GM19035 (cell line): ENCODE results near the gene ITLN2.
"Not testable (repeated sequence)": the region's sequence is repeated elsewhere in the genome, so short reads cannot be mapped to it uniquely, and the experiment has no call there.

Experiments used
- ATAC-seq: cut with Tn5 transposase; IDR thresholded peaks from one replicate; pipeline ENCODE4 v1.9.1; 2021; ENCODE audit not compliant: unreplicated experiment

ITLN2 gene

DNA sequence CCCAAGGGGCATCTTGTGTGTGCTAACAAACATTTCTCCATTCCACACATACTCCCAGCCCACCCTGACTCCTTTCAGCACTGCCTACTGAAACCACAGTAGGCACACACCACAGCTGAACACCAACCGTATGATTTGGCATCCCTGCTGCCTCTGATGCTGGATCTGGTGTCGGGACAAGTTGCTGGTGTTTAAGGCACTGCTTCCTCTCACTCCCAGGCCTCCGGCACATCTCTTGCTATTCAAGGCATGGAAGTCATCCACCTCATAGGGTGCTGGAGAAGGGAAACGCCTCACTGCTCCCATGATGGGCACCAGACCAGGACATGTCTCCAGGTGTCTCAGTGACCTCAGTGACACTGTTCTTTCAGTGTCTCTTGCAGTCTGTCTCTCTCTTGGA lies 2.4 kb upstream of the ITLN2 start:
- ATAC-seq = no peak

DNA sequence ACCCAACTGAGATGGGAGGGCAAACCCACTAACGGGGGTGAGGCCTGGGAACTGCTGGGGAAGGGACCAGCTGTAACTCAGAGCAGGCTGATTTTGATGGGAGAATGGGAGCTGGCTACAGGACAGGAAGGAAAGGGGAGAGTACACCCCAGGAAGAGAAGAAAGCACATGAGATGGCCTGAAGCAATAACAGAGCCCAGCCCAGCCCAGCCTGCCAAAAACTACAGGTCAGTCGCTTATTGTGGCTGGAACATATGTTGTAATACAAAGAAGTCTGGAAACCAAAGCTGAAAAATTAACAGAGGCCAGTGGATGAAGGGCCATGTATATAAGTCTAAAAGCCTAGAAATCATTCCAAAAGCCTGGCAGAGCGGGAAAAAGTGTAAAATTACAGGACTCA lies 1.6 kb downstream of the ITLN2 start:
- no peak for ATAC-seq

DNA sequence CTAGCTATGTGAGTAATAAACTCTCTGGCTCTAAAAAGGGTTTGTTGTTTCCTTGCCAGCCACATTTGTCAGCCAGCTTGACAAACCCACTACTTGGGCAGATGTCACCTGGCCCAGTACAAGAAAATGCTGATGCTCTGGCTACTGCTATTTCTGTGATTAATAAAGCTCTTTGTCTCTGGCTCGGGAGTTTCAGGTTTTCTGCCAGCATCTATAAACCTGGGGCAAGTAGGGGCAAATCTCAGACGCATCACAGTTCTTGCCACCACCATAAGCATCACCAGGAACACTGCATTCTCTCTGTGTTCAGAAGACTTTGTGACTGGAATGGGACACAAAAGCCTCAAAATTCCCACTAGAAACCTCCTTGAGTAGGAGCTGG lies 2.5 kb downstream of the ITLN2 start:
- ATAC-seq = no peak

DNA sequence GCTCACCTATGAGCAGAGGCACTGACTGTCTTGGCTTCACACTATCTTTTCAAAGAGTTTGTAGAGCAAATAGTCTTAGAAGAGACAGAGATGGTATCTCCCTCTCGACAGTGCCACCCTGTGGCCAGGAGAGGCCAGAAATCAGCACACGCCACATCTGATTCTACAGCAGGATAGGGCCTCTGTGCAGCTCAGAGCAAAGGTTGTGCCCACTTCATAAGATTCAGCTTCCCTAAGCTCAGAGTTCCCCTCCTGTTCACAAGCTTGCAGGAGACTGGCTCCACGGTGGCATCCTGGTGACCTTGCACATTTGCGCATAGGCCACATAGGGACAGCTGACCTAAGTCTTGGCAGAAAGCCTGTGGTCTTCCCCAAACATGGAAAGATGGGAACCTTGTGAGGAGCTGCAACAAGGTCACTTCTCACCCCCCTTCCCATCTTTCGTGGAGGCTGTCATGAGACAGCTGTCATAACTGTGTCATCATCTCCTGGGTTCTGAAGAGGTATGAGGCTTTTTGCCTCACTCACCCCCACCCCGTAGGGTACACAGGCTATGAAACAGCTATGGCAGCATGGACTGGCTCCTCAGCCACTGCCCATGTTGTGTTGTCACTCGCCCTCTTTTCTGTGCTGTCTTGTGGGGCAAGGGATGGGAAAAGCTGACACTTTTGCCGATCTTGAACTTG lies 3.0 kb downstream of the ITLN2 start:
- ATAC-seq = no peak

DNA sequence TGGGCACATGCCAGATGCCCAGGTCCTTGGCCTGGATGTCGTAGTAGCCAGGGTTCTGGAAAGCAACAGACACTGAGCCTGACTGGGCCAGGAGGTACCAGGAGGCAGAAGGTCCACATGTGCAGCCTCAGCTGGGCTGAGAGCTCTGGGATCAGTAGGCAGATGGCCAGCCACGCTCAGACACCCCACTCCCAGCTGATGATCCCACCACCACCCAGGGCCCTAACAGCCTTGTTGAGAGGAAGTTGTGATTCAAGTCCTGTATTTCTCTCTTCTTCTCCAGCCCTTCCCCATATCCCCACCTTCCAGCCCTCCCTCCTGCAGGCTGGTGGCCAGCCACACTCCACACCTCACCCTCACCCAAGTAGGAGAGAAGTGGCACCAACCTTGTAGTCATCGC lies 4.0 kb downstream of the ITLN2 start:
- no peak for ATAC-seq

GRCh38 chr1:160949881-160950280 lies 4.7 kb downstream of the ITLN2 start:
- ATAC-seq = no peak

- ATAC-seq = not testable (repeated sequence)
Measured at GRCh38 chr1:160949216-160949880, 5.3 kb downstream of the ITLN2 start.

DNA sequence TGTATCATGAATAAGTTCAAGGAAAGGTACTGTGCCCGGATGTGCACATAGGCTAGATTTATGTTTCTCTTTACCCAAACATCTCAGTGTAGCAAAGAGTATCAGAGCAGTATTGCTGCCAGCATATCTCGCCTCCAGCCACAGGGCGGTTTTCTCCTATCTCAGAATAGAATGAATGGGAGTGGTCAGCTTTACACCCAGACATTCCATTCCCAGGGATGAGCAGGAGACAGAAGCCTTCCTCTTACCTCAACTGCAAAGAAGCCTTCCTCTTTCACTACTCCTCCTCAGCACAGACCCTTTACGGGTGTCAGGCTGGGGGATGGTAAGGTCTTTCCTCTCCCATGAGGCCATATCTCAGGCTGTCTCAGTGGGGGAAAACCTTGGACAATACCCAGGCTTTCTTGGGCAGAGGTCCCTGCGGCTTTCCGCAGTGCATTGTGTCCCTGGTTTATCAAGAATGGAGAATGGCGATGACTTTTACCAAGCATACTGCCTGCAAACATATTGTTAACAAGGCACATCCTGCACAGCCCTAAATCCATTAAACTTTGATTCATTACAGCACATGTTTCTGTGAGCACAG lies 7.3 kb downstream of the ITLN2 start:
- ATAC-seq = not testable (repeated sequence)

DNA sequence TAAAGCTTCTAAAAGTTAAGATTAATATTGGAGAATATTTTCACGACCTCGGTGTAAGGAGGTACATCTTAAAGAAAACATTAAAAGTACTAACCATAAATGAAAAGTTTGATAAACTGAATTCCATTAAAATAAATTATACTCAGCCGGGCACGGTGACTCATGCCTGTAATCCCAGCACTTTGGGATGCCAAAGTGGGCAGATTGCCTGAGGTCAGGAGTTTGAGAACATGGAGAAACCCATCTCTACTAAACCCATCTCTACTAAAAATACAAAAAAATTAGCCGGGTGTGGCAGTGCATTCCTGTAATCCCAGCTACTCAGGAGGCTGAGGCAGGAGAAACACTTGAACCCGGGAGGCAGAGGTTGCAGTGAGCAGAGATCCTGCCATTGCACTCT lies 8.7 kb downstream of the ITLN2 start:
- not testable (repeated sequence) for ATAC-seq

GRCh38 chr1:160945079-160945478 lies 9.5 kb downstream of the ITLN2 start:
- ATAC-seq = no peak

DNA sequence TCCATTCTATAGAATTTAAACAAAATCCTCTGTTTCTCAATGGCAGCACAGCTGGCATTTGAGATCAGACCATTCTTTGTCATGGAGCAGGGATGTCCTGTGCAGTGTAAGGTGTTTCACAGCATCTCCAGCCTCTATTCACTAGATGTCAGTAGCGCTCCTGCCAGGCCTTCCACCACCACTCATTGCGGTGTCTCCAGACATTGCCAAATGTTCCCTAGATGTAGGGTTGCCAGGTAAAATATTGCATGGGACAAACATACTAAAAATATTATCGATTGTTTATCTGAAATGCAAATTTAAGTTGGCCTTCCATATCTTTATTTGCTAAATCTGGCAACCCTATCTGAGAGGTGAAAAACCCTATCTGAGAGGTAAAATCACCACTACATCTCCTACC lies 11.7 kb downstream of the ITLN2 start:
- no peak for ATAC-seq

DNA sequence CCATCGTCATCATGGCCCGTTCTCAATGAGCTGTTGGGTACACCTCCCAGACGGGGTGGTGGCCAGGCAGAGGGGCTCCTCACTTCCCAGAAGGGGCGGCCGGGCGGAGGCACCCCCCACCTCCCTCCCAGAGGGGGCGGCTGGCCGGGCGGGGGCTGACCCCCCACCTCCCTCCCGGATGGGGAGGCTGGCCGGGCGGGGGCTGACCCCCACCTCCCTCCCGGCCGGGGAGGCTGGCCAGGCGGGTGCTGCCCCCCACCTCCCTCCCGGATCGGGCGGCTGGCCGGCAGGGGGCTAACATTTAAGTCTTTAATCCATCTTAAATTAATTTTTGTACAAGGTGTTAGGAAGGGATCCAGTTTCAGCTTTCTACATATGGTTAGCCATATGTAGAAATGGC lies 17.9 kb downstream of the ITLN2 start:
- not testable (repeated sequence) for ATAC-seq

DNA sequence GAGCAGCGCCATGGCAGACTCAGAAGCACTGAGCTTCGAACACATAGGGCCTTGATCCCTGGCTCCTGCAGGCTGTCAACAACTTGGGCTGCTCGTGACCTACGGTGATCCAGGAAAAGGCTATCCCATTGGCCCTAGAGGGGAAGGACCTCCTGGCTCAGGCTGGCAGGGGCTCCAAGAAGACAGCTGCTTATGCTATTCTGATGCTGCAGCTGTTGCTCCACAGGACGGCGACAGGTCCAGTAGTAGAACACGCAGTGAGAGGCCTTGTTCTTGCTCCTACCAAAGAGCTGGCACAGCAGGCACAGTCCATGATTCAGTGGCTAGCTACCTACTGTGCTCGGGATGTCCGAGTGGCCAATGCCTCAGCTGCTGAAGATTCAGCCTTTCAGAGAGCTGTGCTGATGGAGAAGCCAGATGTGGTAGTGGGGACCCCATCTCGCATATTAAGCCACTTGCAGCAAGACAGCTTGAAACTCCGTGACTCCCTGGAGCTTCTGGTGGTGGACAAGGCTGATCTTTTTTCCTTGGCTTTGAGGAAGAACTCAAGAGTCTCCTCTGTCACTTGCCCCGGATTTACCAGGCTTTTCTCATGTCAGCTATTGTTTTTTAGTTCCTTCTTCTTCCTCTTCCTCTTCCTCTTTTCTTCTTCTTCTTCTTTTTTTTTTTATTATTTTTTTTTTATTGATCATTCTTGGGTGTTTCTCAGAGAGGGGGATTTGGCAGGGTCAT lies 18.9 kb downstream of the ITLN2 start:
- no peak for ATAC-seq

- ATAC-seq = not testable (repeated sequence)
Measured at GRCh38 chr1:160933305-160933704, 21.3 kb downstream of the ITLN2 start.

DNA sequence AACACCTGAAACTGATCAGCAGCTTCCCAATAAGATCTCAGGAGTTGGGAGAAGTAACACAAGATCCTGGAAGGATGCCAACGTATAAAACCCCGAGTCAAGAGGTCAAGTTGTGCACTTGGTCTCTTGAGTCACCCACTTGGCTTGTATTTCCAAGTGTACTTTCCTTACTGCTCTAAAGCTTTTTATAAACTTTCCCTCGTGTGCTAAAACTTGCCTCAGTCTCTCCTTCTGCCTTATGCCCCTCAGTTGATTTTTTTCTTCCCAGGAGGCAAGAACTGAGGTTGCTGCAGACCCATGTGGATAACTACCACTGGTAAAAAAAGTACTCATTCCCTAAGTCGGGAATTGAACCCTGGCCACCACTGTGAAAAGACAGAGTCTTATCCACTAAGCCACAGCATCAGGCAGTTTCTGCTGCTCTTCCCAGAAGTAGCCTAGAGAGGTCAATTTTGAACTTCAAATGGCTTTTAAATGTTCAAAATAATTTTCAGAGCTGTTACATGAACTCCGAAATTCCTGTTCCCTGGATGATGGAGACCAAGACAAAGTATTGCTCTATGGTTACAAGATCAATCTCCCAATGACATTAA lies 28.9 kb downstream of the ITLN2 start:
- no peak for ATAC-seq

GRCh38 chr1:160924791-160925651 lies 29.6 kb downstream of the ITLN2 start:
- ATAC-seq = no peak

DNA sequence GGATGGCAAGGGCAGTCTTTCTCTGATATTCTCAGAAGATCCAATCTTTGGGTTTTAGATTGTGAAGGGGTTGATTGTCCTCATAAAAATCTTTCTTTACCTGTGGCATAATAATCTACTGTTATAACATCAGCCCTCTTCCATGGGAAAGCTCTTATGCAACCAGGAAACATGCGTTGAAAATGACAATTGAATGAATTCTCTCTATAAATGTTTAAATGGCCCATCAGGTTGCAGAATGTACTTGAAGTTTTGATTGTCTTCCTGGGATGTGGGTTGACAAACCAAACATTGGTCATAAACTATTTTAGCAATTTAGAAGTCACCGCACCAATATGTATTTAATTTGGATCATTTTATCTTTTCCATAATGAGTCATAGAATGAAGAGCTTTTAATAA lies 37.9 kb downstream of the ITLN2 start:
- no peak for ATAC-seq

DNA sequence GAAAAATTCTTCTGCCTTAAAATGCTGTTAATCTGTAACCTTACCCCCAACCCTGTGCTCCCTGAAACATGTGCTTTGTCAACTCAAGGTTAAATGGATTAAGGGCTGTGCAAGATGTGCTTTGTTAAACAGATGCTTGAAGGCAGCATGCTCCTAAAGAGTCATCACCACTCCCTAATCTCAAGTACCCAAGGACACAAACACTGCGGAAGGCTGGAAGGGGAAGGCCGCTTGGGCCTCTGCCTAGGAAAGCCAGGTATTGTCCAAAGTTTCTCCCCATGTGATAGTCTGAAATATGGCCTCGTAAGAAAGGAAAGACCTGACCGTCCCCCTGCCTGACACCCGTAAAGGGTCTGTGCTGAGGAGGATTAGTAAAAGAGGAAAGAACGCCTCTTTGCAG lies 41.4 kb downstream of the ITLN2 start:
- ATAC-seq = not testable (repeated sequence)

DNA sequence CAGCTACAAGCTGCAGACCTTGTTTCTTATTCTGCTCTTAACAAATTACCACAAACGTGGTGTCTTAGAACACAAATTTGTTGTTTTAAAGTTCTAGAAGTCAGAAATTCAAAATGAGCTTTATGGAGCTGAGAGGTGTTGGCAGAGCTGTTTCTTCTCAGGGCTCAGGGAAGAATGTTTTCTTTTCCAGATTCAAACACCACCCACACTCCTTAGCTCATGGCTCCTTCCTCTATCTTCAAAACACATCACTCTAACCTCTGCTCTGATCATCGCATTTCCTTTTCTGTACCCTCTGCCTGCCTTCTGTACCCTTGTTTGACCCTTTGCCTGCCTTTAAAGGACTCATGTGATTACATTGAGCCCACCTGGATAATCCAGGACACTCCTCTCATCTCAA lies 42.7 kb downstream of the ITLN2 start:
- no peak for ATAC-seq

DNA sequence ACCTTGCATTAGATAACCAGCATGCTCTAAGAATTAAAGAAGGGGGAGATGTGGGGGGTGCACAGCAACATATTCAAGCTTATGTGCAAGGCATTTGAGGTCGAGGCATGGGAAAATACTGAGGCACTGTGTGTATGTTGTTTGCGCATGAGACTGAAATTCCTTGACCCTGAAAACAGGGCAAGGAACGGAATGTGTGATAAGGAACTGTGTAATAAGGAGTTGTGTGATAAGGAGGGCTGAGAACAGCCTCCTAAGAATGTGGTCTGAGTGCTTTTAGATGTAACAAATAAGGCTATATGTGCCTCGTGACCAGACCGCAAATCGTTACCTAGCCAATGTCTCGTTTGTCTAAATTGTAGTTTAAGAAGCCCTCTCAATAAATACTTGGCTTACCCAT lies 43.2 kb downstream of the ITLN2 start:
- no peak for ATAC-seq
